SKM-1 (cell line): ENCODE measurements around the gene NUDT1.

ENCODE experiments used
- DNase-seq: peaks from one replicate; lab custom pipeline; 2025; ENCODE audit not compliant: unreplicated experiment; lab: John Stamatoyannopoulos, UW

Gene NUDT1

DNA sequence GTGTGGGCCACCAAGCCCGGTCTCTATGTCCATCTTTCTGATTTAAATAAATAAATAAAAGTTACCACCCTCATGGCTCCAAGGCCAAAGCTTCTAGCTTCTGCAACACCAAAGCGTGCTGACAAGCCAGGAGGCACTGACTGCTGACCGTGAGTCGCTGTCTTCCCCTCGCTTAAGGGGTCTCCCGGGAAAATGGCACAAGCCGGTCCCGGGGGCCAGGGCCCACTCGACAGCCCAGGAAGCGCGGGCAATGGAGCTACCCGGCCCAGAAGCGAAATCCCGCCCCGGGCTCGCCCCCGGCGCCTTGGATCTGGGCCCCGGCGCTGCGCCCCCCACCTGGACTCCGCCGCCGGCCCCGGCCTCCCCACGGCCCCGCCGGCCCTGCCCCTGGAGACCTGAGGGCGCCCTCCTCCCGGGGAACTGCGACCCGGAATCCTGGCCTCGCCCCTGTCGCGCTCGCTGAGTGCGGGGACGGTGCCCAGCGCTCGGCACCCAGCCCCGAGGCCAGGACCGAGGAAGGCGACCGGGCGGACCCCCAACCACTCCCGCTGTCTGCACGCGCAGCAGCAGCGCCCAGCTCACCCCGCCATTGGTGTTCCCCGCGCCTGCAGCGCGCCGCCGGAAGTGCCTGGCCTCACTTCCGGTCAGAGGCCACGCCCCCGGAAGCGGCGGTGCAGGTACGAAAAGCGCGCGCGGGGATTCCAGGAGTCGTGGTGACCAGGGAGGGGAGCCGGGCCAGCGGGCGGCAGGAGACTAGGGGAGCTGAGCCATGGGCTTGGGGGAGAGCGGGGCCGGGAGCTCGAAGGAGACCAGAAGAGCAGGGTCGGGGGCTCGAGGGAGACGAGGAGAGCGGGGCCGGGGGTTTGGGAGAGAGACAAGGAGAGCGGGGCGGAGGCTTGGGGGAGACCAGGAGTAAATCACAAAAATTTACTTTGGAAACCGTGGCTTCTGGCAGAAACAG, at the start of gene NUDT1, which contains the start of gene MRM2:
TSS of gene NUDT1 (plus strand) at position 647 of the 961 bp plus-strand sequence. CDS start 2,349 bp downstream, outside the sequence.
TSS of gene MRM2 (minus strand) at position 626 of the 961 bp plus-strand sequence. CDS start at position 590, 36 bp downstream.
- DNase-seq: peak; percentile 37

DNA sequence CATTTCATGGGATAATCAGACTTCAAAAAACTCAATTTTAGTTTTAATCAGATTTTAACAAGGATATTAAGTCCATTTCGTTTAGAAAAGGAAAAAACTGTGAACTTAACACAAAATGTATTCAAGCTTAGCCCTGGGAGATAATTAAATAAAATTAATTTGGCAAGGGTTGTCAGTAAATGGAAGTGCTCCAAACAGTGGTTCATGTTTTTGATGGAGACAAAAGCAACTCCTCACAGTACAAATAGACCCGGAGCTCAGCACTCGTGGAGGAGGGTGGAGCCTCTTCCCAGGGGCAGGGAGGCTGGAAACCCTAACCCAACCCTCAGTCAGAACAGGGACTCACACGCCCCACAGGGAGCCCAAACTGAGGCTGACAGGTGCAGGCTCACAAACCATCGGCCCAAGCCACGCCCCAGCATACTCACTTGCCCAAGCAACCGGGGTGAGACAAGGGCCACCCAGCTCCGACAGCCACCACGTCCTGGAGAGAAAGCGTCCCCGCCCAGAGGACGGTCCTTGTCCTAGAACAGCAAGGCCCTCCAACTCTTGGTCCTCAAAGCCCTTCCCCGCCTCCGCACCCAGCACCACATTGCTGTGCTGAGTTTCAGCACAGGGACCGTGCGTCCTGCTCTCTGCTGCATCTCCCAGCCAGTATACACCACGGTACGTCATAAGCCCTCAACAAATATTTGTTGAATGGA, 49.0 kb upstream of the NUDT1 start:
- no peak for DNase-seq

DNA sequence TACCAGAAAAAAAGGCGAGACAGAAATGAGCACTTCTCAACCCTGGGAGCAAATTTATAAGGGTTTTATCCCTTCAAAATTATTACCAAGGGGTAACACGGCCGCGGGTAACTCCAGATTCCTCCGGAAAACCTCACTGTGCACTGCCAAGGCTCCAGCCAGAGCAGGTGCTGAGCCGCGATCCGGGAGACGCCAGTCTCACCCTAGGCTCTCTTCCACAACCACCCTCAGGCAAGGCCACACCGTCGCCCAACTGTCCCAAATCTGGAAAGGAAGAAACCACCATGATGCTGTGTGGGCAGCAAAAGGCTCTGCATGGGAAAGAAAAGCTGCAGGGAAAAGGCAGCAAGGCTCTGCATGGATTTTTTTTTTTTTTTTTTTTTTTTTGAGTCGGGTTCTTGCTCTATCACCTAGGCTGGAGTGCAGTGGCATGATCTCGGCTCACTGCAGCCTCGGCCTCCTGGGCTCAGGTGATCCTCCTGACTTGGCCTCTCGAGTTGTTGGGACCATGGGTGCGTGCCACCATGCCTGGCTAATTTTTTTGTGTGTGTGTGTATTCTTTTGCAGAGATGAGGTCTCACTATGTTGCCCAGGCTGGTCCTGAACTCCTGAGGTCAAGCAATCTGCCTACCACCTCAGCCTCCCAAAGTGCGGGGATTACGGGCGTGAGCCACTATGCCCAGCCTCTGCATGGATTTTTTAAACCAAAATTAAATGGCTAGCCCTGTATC, 48.3 kb upstream of the NUDT1 start:
- DNase-seq: no peak

DNA sequence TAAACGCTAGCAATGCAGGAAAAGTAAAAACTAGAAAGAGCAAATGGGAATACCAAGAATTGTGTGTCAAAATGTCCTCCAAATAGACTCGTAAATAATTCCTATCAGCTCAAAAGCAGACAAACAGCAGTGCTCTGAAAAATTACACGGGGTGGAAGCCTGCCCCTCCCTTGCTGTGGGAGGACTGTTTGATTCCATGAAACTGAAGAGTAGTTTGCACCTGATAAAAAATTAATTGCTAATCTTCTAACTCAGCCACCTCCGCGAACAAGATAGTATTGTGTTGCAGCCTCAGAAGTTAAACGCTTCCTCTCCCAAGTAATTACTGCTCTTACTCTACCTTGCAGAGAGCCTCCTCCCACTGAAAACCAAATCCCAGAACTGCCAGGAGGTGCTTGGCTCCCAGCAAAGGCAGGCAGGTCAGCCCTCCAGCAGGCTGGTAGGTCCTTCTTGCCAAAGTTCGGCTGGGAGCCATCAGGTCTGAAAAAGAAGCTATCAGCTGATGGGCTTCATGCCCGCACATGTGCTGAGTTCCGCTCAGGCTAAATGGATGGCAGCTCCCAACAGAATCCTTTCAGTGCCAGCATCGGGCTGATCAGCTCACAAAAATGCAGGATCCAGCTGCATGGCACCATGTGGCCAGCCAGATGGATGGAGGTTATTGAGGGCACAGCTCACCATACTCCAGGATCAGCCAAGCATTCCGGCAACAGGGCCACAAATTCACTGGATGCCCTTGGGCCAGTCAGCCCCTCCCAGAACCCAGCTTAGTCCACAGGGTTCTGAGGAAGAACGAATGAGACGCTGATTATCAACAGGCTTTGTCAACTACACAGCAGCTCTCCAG, 46.4 kb upstream of the NUDT1 start:
- no peak for DNase-seq

DNA sequence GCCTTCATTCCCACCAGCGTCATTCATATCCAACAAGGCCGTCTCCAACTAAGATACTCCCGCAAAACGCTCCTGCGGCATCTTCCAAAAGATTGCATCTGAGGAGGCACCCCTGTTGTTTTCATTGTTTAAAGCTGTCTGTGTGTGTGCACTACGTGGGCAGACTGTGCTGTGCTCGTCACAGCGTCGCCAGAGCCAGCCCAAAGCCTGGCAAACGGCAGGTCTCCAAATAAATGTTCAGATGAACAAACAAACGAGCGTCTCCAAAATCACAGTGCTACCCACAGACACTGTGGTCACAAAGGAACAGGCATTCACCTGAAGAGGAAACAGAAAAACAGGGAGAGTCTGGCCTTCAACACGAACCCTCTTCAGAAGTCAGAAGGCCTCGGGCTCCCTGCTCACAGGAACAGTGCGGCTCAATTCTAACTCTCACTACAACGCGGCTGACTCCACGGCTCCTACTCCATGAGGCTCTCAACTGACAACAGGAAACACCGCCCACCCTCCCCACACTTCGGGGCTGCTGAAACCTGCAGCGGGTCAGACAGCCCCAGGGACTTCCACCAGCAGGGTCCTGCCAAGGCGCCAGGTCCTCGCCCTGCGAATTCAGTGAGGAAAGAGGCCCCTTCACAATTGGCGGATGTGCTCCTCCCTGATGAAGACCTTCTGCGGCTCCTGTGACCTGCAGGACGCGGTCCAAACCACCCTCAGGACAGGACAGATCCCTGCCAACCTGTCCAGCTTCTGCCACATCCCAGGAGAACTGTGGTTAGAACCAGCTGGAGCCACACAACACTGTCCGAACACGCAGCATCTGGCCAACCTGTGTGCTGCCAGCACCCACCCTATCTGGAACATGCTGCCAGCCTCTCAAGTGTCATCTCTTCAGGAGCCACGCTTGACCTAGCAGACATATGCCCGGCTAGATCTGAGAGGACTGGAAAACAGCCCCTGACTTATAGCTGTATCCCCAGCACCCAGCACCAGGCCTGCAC, 45.3 kb upstream of the NUDT1 start:
- no peak for DNase-seq

DNA sequence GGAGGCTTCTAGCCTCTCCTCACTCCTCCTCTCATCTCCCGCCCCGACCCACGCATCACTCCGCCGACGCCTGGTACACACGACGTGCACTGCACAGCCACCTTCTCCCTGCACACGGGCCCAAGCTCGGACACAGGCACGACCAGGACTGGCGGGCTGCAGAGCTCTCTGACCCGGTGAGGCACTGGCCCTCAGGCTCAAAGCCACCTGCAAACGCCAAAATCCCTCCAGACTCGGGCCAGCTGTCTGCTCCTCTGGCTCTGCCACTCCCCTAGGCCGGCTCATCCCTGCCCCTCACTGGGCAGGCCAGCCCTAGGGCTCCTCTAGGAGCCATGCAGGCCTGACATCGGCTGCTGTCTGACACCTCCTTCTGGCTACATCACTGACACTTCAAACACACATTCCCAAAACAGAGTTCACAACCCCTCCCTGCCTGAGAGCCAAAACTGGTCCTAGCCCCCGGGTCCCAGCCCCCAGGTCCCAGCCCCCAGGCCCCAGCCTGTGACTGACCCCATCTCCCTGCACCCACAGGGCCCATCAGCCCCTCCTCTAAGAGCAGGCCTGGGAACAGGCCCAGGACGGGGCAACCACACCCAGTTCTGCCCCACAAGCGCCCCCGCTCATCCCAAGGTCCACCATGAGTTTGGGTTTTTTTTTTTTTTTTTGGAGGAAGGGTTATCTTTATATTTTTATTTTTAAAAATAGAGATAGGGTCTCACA, 44.4 kb upstream of the NUDT1 start:
- DNase-seq: no peak

DNA sequence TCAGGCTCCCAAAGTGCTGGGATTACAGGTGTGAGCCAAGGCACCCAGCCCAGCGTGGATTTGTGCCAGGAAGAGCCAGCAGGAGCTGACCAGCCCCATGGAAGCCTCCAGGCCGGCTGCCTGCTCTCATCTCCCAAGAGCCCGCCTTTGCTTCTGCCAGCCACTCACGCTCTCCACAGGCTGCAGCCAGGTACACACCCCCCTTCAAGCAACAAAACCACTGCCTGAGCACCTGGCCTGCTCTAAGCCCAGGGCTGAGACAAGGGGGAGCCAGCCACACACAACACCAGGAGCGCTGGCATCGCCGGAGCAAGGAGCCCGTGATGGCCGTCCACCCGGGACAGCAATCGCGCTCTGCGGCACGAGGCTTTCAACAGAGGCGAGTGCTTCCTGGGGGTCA, 43.8 kb upstream of the NUDT1 start:
- DNase-seq: no peak

DNA sequence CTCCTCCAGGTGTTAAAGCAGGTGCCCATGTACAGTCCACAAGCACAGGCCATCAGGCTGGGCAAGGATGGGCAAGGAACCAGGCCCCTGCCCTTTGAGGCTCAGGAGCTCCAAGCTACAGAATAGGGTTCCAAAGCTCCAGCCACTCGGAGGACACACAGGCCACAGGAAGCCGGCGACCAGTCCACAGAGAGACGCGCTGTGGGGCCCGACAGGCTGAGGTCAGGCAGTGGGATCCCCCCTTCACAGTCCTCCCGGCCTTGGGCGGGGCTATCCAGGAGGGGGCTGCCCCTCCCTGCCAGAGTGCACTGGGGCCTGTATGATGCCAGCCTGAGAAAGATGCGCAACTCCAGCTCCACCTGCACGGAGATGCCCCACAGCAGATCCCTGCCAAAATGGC, 43.3 kb upstream of the NUDT1 start:
- DNase-seq: no peak

DNA sequence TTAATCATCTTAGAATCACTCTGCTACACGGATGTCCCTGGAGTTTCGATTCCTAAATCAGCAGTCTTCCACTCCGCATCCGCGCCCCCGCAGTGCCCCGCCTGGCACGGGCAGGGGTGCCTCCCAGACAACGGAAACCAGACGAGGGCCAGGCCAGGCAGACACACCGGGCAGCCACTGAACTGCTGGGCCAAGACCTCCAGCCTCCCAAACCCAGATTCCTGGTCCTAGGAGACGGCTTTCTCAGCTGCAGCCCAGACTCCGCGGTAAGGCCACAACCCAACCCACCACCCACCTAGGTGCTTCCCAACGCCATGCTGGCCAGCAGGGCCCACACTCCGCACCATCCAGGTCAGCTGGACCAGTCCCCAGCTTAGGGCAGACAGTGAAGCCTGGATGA, 42.5 kb upstream of the NUDT1 start:
- DNase-seq: no peak

DNA sequence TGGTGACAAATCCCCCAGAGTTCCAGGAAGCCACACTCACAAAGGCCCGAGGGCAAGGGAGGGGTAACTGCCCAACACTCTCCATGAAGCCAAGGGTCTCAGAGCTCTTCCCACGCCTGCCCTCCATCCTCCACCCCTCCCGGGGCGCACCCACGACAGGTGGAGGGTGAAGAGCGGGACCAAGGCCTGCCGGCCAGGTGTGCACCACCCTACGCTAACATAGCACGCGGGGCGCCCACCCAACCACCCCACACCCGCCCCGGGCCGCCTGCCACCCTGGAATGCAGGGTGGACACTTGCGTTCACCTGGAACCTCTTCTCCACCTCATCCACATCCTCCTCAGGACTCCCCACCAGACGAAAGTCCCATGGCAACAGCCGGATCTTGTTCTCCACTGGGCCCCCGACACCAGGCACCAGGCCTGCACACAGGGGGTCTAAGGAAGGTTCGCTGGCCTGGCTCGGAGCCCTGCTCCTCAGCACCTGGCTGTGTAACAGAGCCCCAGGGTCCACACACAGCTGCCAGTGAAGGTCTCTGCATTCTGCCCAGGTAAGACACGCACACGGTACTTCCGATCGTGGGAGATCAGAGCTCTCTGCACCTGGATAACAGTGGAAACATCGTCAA, 42.0 kb upstream of the NUDT1 start:
- no peak for DNase-seq

DNA sequence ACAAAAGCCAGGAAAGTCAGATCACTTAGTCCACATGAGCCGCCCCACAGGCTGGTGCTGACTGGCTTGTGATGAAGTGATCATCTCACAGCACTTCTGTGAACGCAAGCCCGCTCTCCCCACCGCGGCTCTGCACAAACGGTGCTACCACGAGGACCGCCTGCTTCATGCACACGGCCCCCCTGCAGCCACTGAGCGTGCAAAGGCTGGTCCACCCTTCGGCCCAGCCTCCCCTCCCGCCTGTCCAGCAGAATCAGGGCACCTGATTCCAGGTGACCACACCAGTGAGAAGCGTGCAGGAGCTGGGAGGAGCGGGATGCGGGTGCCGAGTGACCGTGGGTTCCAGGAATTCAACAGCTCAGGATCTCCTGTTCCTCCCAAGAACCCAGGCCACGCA, 41.4 kb upstream of the NUDT1 start:
- DNase-seq: no peak

DNA sequence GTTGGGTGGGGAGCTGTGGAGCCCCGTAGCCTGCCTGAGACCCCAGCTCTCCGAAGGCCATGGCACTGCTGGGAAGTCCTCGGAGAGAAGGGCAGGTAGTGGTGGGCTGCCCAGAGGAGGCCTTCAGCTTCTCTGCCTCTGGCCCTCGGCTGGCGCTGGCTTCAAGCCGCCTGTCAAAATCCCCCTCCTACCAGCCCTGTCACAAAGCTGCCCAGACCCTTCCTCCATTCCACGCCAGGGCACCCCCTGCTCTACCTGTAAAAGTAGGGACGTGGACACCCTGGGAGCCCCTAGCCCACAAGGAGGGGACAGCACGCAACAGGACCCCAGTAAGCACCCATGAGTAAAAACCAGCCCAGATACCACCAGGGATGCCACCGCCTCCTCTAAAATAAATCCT, 40.9 kb upstream of the NUDT1 start:
- DNase-seq: no peak

DNA sequence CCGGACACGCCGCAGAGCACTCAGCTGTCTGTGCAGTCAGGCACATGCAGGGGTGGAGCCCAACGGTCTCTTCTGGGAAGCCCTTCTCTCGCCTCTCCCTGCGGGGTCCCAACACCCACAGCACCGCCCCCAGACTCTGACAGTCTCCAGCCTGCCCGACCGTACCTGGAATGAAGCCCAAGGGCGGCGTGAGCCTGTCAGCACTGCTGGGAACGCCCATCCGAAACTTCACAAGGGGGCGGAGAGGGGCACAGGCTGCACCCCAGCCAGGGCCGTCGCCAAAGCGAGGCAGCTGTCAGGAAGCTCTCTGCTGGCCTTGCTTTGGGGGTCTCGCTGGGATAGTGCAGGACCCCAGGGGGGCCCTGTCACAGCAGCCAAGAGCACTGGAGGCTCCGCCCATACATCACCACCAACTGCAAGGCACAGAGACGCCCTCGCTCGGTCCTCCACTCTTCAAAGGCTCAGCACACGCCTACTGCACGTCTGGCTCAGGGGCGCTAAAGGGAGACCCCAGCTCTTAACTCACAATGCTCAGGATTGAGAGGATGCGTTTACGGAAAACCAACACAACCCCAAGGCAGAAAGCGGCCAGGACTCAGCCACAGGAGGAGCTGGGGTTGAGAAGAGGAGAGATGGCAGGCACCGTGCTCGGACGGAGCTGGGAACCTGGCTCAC, 40.2 kb upstream of the NUDT1 start:
- DNase-seq: no peak

DNA sequence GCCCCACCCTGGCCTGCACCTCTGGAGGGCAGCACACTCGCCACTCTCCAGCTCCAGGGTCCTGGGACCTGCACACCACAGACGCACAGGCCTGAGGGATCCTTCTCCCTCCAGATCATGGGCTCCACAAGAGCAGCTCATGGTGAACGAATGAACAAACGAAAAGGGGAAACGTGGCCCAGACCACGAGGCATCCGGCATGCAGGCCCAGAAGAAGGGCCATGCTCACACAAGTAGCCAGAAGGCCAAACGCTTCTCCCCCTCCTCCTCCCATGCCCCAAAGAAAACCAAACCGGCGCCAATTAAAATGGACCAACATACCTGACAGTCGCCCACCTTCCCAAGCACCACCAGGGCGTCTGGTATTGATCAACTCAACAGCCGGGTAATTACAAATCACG, 39.7 kb upstream of the NUDT1 start:
- no peak for DNase-seq

DNA sequence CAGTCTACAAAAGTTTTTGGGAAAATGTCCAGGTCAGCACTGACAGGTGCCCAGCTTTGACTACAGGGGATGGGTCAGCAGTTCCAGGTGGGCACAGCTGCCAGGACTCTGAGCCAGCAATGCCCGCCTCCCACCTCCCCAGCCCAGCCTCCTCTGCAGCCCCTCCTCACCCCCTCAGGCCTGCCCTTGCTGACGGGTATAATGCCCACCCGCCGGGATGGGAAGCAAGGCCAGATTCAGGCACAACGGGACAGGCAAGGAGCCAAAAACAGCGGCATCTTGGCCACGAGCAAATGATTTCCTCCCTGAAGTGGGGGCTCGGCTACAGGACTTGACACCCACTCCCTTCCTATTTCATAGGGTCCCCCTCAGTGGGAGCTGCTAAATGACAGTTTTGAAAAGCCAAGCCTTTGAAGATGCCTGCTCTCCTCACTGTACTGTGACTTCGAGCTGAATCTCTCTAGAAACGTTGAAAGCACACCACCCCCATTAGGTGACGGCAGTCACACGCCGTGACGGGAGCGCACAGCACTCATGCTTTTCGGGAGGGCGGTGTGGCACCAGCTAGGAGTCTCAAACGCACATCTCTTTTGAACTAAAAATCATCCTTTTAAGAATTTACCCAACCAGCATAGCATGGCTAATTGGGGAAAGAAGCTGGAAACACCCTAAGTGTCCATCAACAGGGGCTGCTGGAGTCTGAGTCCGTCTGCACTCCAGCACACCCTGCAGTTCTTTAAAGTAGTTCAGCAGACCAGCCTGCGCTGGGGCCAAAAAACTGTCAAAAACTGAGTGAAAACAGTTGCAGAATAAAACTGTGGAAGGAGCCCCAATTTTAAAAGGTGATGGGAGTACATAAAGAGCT, 38.9 kb upstream of the NUDT1 start:
- no peak for DNase-seq

DNA sequence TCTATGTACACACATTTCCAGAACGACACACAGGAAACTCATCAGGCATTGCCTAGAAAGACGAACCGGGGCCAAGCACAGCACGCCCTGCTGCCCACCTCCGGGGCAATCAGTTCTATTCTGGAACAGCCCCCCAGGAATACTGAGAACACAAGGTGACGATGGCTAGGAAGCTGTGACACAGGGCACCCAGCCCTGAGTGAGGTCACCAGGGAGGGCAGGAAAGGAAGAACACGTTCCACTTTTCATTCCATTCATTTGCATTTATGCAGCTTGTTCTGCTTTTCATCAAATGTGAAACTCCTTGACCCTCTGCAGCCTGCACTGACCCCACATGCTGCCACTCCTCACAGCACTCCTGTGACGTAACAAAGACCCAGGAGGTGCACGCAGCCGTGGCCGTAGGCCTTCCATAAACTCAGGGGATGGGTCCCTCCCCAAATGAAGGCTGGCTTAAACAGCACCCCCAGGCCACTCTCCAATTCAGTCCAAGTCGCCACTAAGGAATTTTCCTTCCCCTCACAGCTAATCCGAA, 38.2 kb upstream of the NUDT1 start:
- no peak for DNase-seq
